Thoracic aorta (tissue), 2 donors: ENCODE results near the gene CXCL5. TPM values are rescaled to one million over a fixed set of nuclear protein-coding genes. Genes with fewer than 3 reads are reported as not detected.

Experiments
- ATAC-seq: fragments of 150-250 bp; one replicate; pipeline ENCODE4 v1.8.0; 2017; ENCODE audit warnings: low read depth; ENCODE audit not compliant: insufficient number of reproducible peaks, low FRiP score
- DNase-seq: peaks from one replicate; pipeline ENCODE4 v3.0.0-alpha.2; 2020; ENCODE audit warnings: low spot score
- H3K27ac ChIP-seq, 2 donors: fragments of 200-600 bp; sonication (generic); 1 replicate in 1 of 2; 2 replicates in 1 of 2; pipeline ENCODE4 v1.5.1; 2016; ENCODE audit warnings: mild to moderate bottlenecking in 2 of 2, moderate library complexity in 2 of 2
- H3K27me3 ChIP-seq: fragments of 200-600 bp; sonication (generic); replicated peaks from 2 replicates; pipeline ENCODE4 v1.6.0; 2016; ENCODE audit warnings: mild to moderate bottlenecking; ENCODE audit not compliant: insufficient read depth
- H3K36me3 ChIP-seq: fragments of 200-600 bp; sonication (generic); one replicate; pipeline ENCODE4 v1.5.1; 2016
- H3K4me1 ChIP-seq, 2 donors: fragments of 200-600 bp; sonication (generic); 1 replicate in 1 of 2; 2 replicates in 1 of 2; pipeline versions ENCODE4 v1.5.1 to v1.6.0; 2016; ENCODE audit warnings: low read depth in 2 of 2, mild to moderate bottlenecking in 1 of 2; ENCODE audit not compliant: control insufficient read depth in 1 of 2
- H3K4me3 ChIP-seq: fragments of 200-600 bp; sonication (generic); 2 replicates; pipeline ENCODE4 v1.5.1; 2016; ENCODE audit warnings: mild to moderate bottlenecking
- H3K9me3 ChIP-seq: fragments of 200-600 bp; sonication (generic); 2 replicates; pipeline ENCODE4 v1.5.1; 2016
- total RNA-seq, 2 donors: library from RNA; depleted of rRNA; stranded (reverse); fragments of >200 nt; gene quantifications; one replicate each; pipeline versions ENCODE4 v1.1.0 to v1.2.3, GENCODE V29; 2016
- TF ChIP-seq, protein P1 (sequence below): fragments of 200-600 bp; sonication (generic); IDR thresholded peaks from one replicate; pipeline ENCODE4 v1.5.1; 2019; ENCODE audit warnings: antibody characterized with exemption

CXCL5 gene
- total RNA-seq, 2 donors from 2014 or later: 0.49 TPM; not detected in 1

DNA sequence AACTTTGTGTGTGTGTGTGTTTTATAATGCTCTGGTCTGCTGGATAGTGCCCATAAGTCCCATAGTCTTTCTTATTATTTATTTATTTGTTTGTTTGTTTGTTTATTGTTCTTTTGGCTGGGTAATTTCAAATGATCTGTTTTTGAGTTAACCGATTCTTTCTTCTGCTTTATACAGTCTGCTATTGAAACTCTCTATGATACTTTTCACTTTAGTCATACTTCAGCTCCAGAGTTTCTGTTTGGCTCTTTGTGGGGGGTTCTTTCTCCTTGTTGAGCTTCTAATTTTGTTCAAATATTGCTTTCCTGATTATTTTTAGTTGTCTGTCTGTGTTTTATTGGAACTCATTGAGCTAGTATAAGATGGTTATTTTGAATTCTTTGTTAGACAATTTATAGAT, 30.0 kb upstream of the CXCL5 start:
- ATAC-seq (no peak), DNase-seq (no peak)
- TF ChIP-seq, protein P1, sequence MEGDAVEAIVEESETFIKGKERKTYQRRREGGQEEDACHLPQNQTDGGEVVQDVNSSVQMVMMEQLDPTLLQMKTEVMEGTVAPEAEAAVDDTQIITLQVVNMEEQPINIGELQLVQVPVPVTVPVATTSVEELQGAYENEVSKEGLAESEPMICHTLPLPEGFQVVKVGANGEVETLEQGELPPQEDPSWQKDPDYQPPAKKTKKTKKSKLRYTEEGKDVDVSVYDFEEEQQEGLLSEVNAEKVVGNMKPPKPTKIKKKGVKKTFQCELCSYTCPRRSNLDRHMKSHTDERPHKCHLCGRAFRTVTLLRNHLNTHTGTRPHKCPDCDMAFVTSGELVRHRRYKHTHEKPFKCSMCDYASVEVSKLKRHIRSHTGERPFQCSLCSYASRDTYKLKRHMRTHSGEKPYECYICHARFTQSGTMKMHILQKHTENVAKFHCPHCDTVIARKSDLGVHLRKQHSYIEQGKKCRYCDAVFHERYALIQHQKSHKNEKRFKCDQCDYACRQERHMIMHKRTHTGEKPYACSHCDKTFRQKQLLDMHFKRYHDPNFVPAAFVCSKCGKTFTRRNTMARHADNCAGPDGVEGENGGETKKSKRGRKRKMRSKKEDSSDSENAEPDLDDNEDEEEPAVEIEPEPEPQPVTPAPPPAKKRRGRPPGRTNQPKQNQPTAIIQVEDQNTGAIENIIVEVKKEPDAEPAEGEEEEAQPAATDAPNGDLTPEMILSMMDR: no peak
- Histone ChIP-seq H3K4me1 (no peaks in the 10 kb centered on the region), H3K27me3 (no peaks in the 10 kb centered on the region), H3K4me3 (no peak overlapping the region), H3K27ac (no peak overlapping the region), H3K9me3 (no peaks in the 10 kb centered on the region), H3K36me3 (no peaks in the 10 kb centered on the region)

DNA sequence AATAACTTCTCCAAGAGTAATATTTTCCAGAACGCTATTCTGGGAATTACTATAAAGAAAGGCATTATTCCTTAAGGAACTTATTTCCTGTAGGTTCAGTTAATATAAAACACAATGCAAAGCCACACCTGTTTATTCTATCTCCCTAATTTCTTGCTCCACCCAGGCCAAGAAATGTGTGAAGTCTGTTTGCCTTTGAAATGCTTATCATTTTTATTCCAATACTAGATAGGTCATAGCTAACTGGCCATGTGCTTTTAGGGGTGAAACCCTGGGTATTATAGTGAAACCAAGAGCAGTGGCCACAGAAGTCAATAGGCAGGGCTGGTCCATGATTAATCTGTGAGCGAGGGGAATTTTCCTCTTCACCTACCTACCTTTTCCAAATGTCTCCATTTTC, 25.2 kb upstream of the CXCL5 start:
- ATAC-seq (no peak), DNase-seq (no peak)
- TF ChIP-seq, protein P1: no peak
- Histone ChIP-seq H3K4me1 (no peaks in the 10 kb centered on the region), H3K36me3 (no peaks in the 10 kb centered on the region), H3K9me3 (no peaks in the 10 kb centered on the region), H3K27ac (no peak overlapping the region), H3K27me3 (no peaks in the 10 kb centered on the region), H3K4me3 (no peak overlapping the region)

DNA sequence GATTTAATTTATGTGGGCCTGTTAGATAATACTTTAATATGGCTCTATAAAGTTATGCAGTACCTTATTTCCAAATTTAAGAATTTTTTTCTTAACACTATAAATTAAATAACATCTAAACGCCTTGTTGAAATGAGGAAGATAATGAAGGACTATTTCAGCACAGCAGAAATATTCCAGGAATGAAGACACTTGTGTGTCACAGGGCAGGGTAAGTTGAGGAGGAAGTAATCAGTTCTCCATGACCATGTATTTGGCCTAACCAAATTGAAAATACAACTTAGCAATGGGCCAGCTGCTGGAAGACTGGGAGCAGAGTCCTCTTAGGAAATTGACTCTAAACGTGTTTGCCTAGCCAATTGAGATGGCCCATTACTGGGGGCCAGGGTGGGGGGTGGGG, 23.1 kb upstream of the CXCL5 start:
- no peaks in the 10 kb centered on the region for H3K27me3 ChIP-seq
- H3K27ac ChIP-seq: no peak overlapping the region
- no peak for ATAC-seq
- DNase-seq: no peak
- H3K36me3 ChIP-seq: no peaks in the 10 kb centered on the region
- TF ChIP-seq, protein P1: no peak
- H3K9me3 ChIP-seq: no peaks in the 10 kb centered on the region
- H3K4me1 ChIP-seq: no peaks in the 10 kb centered on the region
- H3K4me3 ChIP-seq: no peak overlapping the region

DNA sequence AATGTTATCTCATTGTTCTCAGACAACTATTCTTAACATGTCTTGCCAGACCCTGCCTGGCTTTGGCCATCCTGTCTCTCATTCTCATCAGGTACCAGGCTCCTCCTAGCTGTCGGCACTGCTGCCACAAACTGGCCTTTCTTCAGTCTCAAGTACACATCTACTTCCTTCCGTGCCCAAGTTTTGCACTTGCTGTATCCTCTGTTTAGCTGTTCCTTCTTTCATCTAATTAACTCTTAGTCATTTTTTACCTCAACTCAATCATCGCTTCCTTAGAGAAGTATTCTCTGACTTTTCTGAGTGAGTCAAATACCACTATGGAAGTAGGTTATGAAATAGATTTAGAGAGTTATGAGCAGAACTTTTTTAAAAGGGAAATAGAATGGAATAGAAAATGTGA, 20.3 kb upstream of the CXCL5 start:
- H3K27ac ChIP-seq: no peak overlapping the region
- H3K27me3 ChIP-seq: no peaks in the 10 kb centered on the region
- TF ChIP-seq, protein P1: no peak
- H3K4me3 ChIP-seq: no peak overlapping the region
- no peak for DNase-seq
- no peaks in the 10 kb centered on the region for H3K9me3 ChIP-seq
- ATAC-seq: no peak
- H3K4me1 ChIP-seq: no peaks in the 10 kb centered on the region
- no peaks in the 10 kb centered on the region for H3K36me3 ChIP-seq

DNA sequence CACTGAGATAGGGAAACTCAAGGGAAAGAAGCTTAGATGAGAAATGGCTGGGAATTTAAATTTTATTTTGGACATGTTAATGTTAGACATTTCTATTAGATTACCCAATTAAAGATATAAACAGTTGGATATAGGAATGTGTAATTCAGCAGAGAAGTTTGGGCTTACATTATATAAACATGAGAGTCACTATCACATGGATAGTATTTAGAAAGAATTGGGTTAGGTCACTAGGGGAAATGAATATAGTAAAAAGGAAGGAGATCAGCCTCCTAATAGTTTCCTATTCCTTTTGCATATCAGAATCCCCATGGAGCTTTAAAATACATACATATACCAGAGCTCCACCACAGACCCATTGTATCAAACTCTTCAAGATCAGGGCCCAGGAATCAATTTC, 19.6 kb upstream of the CXCL5 start:
- H3K4me3 ChIP-seq: no peak overlapping the region
- no peak for DNase-seq
- no peaks in the 10 kb centered on the region for H3K9me3 ChIP-seq
- TF ChIP-seq, protein P1: no peak
- H3K27ac ChIP-seq: no peak overlapping the region
- no peaks in the 10 kb centered on the region for H3K4me1 ChIP-seq
- no peaks in the 10 kb centered on the region for H3K27me3 ChIP-seq
- H3K36me3 ChIP-seq: no peaks in the 10 kb centered on the region
- ATAC-seq: no peak
